NCI-H1436 treated with DMSO at 0.1 percent for 48 hours (cell line): ENCODE measurements around the gene DMTF1.
A peak's percentile ranks its signal among the peaks of the same experiment; 100 is the strongest.
"Not testable (repeated sequence)": the region's sequence is repeated elsewhere in the genome, so short reads cannot be mapped to it uniquely, and the experiment has no call there.

Source experiments
- DNase-seq: peaks from one replicate; lab custom pipeline; 2025; lab: John Stamatoyannopoulos, UW

The DMTF1 gene, protein sequence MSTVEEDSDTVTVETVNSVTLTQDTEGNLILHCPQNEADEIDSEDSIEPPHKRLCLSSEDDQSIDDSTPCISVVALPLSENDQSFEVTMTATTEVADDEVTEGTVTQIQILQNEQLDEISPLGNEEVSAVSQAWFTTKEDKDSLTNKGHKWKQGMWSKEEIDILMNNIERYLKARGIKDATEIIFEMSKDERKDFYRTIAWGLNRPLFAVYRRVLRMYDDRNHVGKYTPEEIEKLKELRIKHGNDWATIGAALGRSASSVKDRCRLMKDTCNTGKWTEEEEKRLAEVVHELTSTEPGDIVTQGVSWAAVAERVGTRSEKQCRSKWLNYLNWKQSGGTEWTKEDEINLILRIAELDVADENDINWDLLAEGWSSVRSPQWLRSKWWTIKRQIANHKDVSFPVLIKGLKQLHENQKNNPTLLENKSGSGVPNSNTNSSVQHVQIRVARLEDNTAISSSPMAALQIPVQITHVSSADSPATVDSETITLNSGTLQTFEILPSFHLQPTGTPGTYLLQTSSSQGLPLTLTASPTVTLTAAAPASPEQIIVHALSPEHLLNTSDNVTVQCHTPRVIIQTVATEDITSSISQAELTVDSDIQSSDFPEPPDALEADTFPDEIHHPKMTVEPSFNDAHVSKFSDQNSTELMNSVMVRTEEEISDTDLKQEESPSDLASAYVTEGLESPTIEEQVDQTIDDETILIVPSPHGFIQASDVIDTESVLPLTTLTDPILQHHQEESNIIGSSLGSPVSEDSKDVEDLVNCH

DNA sequence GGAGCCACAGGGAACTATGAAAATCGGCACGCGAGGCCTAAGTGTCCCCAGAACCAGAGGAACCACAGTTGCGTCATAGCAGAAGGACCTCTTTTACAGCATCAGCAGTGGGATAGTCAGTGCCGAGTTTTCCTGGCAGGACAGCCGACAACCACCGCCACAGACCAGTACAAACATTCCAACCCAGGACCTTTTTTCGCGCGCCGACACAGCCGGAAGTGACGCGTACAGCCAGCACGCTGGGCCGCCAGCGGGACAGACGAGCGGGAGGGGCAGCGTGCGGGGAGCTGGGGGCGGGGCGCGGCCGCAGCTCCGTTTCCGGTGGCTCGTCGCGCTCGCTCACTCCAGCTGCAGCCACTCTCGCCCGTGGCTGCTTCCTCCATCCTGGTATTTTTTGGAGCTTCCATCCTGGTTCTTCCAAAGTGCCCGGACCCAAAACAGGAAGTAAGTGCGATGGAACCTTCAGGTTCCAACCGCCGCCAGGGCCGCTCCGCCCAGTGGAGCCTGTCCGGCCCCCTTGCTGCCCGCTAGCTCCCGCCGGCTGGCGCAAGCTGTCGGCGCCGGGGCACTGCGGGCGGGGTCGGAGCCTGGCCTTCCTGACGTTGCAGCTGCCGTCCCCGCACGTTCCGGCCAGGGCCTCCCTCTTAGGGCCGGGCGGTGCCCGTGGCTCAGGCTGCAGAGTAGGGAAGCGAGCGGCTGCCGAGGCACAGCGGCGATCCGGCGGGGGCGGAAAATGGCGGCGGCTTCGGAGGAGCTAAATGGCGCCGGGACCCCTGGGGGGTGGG is at the start of gene DMTF1:
DMTF1 (plus strand) TSS at position 342 of the 785 bp plus-strand sequence. CDS start 12,489 bp downstream, outside the sequence.
- peak; percentile 63 for DNase-seq

DNA sequence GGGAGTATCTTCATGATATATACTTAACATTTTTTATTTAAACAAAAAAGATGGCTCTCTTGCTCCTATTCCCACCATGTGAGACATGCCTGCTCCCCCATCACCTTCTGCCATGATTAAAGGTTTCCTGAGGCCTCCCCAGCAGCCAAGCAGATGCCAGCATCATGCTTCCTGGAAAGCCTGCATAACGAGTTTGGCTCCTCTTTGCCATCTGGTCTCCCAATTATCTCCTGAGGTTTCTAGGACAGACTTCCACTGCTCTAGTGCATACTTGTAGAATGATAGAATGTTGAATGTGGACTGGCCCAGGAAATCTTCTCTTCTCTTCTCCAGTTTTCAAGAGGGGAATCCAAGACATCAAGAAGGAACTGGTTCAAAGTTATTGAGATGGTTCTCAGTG is 46.9 kb upstream of the DMTF1 start:
- DNase-seq = no peak

DNA sequence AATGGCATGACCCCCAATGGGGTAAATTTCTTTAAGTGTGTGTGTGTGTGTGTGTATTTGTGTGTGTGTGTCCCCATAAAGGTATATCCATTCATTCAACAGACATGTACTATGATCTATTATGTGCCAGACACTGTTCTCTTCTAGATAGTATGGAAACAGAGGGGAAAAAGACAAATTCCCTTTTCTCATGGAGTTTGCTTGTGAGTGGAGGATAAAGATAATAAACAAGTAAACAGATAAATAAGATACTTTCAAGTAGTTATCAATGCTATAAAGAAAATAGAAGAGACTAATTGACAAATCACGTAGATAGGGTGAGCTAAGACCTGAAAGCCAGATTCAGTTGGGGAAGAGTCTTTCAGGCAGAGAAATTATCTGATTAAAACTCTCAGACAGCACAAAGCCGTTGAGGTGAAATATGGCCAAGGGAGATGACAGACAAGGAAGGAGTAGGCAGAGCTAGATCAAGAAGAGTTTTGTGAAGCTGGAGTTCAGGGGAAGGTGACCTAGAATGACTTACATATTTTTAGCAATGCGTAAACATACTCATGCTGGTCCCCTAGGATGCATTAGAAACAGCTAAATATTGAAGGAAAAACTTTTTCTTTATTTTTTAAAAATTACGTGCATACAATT is 45.2 kb upstream of the DMTF1 start:
- no peak for DNase-seq

DNA sequence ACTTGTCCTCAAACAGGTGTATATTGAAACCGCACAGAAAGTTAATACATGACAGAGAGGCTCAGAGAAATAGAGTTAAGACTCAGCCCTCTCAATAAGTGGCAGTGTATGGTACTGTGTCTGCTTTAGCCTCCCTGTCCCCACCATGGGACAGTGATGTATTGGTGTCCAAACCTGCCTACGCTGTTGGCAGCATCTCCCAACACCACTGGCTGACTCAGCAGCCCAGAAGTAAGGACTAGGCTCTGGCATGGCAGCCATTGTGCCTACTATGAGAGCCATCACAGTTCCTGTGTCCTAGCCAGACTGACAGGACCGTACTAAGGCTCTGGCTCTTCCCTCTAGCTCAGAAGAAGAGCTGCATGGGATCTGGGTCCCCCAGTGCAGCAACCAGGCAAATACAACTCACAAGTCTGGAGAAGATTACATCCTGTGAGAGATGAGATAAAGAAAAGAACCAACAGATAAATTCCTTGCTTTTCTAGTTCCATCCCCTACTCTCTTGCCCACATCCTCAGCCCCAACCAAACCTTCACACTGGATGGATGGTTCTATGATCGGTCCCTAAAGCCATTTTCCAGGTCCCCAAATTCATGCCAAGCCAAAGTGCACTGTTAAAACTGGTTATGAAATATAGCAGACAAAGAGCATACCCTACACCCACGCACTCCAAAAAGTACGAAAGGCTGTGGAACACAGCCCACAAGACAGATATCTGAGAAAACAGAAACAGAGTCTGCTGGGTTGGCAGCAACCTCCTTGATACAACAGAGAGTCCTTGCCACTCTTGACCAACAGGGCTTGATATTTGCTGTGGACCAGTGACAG is 44.1 kb upstream of the DMTF1 start:
- no peak for DNase-seq

DNA sequence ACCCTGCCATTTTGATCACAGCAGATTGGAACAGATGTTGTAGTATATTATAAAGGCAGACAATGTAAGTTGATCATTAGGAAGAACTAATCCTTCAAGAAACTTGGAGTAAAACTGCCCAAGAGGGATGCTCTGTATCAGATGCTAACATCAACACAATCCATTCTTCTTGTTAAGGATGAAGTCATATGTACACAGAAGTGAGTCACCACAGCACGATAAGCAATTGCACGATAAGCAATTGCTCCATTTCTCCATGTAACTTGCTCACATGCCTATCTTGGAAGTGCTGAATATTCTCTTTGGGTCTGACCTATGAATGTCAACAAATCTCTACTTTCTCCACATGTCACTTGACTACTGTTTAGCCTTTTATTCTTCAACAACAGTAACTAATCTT is 41.5 kb upstream of the DMTF1 start:
- DNase-seq = no peak

DNA sequence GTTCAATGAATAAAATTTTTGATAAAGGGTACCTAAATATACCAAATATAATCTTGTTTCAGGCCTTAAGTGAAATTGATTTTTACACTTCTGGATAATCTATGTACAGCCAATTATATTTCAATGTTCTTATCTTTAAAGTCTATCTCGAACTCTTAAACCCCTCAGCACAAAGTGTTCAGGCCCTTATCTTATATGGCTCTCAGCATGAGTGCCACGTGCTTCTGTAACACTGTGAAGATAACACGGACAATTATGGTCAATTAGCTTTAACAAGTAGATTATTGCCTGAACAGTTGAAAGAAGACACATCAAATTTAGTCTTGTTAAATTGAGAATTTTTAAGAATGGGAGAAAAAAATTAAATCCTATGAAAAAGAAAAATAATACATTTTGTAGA is 40.4 kb upstream of the DMTF1 start:
- DNase-seq = no peak

DNA sequence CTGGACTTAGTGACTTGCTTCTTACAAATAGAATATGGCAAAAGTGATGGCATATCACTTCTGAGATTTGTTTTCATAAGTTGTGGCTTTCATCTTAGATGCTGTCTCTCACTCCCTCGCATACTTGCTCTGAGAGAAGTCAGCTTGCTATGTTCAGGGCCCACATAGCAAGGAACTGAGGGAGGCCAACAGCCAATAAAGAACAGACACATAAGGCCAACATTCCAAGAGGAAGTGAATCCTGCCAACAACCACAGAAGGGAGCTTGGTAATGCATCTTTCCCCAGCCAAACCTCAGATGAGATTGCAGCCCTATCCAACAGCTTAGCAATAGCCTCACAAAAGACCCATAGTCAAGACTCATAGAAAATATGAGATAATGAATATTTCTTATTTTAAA is 39.2 kb upstream of the DMTF1 start:
- no peak for DNase-seq

DNA sequence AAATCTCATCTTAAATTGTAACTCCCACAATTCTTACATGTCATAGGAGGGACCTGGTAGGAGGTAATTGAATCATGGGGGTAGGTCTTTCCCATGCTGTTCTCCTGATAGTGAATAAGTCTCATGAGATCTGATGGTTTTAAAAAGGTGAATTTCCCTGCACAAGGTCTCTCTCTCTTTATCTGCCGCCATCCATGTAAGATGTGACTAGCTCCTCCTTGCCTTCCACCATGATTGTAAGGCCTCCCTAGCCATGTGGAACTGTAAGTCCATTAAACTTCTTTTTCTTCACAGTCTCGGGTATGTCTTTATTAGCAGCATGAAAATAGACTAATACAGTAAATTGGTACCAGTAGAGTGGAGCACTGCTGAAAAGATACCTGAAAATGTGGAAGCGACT is 38.3 kb upstream of the DMTF1 start:
- DNase-seq = not testable (repeated sequence)

DNA sequence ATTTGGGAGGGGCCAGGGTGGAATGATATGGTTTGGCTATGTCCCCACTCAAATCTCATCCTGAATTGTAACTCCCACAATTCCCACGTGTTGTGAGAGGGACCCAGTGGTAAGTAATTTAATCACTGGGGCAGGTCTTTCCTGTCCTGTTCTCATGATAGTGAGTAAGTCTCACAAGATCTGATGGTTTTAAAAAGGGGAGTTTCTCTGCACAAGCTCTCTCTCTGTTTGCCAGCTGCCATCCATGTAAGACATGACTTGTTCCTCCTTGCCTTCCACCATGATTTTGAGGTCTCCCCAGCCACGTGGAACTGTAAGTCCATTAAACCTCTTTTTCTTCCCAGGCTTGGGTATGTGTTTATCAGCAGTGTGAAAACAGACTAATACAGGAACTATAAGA is 36.5 kb upstream of the DMTF1 start:
- not testable (repeated sequence) for DNase-seq

DNA sequence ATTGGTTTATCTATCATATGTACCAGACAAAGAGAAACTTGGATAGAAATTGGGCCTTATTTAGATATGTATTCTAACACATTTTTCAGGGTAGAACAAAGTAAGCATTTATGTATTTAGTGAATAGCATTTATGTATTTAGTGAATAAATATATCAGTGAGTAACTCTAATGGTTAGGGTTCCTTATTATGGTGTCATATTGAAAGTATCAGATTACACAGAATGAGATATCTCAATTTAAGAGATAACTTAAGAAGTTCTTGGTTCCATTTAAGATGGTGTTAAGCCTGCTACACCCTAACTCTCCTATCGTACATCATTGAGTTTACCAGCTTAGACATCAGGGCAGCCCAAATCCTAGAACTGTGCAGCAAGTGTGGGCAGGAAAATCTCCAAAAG is 35.9 kb upstream of the DMTF1 start:
- DNase-seq = no peak

DNA sequence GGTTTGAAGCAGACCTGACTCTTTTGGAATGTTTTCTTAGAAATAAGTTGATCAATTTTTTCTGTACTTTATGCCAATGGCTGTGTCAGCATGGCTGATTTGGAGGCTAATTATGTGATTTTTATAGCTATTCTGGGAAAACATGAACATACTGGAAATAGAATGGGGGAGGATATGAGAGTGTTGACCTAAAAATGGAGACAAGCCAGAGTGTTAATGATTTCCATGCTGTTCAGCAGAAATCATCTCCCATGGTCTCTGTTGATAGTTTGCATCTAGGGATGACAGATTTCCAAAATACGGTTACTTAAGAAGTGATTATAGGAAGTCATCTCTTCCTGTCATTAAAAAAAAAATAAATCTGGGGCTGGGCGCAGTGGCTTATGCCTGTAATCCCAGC is 32.7 kb upstream of the DMTF1 start:
- no peak for DNase-seq

DNA sequence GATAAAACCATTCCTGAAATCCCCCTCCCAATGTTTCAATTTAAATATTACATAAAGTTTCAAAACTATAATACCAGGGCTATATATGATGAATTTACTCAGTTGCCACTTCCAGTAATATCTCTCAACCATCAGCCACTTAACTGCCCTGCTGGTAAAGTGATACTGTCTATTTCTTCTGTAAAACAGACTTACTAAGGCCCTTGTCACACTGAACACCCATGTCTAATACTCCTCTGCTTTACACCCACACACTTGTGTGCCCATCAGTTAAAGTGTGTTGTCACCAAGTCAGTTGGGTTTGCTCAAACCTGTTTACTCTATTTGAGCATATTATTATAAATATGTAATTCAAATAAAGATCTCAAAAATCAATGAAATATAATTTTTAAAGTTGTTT is 29.1 kb upstream of the DMTF1 start:
- DNase-seq = no peak

DNA sequence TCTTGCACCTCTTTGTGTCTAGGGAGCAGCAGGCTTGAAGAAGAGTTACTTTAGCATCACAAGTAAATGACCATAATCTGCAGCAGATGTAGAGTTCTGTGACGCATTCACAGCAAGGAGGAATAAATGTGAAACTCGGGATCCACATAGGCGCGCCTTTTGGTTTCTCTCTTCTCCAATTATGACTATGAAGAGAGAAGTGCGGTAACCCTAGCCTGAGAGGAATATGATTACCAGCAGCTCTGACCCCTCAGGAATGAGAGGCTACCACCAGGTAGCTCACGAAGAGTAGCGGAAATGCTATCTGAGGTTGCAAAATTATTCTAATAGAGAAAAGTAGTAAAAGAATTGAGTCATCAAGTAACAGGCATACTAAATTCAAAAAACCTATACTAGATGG is 25.2 kb upstream of the DMTF1 start:
- DNase-seq = no peak

DNA sequence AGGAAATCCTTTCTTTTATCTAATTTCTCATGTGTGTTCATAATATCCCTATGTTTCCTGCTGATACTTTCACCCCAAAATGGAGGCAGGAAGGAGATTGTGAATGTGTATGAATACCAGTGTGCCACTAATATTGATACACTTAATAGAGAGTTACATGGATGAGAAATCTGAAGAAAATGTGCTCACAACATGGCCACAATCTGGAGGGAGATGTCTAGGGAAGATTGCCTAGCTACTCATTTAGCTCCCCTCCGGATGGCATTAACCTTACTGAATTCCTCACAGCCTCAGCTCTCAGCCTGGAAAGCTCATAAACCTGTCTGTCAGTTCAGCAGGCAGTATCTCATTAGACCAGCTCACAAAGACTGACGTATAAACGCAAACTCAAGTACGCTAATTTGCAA is 23.4 kb upstream of the DMTF1 start:
- DNase-seq = no peak

DNA sequence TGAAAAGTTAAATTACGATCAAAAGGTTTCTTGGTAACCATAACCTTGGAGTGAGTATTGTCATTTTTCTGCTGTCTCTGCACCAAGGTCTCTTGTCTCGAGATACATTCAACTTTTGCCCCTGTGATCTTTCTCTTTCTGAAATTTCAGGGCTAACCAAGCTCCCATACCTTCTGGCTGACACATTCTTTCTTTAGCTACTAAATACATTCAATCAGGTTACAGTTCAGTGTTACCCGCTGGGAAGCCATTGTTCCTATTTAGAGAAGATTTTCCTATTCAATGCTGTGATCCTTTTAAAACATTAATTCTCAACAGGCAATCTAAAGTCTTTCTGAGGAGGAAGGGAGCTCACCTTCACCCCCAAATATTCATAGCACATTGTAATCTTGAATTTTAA is 22.9 kb upstream of the DMTF1 start:
- DNase-seq = no peak

DNA sequence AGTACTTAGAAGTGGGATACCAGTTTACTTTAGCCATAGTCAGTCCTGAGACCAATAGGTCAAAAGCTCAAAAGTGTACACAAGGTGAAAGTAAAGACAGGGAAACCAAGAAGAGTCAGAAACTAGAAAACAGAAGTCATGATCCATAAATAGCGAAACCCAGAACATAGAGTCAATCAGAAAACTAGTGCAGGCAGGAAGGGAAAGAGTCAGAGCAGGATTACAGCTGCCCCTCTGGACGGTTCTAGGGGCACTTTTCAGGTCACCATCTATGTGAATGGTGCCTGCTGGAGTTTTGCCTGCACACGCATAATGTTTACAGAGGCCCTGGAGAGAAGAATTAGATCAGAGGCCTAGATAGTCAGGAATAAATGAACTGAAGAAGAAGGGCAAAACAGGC is 22.4 kb upstream of the DMTF1 start:
- DNase-seq = no peak

DNA sequence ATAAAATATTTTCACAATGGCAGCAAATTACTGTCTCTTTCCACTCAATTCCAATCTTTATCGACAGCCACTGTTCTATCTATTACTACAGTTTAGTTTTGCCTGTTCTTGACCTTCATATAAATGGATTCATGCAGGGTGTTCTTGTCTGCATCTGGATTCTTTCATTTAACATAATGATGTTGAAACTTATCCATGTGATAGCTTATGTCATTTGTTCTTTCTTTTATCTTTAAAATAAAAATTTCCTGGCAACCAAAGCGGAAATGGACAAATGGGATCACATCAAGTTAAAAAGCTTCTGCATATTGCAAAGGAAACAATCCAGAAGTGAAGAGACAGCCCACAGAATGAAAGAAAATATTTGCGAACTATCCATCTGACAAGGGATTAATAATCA is 20.5 kb upstream of the DMTF1 start:
- no peak for DNase-seq

DNA sequence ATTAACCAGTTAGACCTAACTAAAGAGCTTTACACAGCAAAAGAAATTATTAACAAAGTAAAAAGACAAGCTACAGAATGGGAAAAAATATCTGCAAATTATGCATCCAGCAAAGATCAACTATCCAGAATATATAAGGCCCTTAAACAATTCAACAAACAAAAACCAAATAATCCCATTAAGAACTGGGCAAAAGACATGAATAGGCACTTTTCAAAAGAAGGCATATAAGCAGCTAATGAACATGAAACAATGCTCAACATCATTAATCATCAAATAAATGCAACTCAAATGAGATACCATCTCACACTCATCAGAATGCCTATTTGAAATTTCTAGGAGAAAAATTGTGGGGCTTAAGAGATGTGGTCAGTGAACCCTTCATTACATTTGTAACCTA is 15.0 kb upstream of the DMTF1 start:
- DNase-seq = no peak

DNA sequence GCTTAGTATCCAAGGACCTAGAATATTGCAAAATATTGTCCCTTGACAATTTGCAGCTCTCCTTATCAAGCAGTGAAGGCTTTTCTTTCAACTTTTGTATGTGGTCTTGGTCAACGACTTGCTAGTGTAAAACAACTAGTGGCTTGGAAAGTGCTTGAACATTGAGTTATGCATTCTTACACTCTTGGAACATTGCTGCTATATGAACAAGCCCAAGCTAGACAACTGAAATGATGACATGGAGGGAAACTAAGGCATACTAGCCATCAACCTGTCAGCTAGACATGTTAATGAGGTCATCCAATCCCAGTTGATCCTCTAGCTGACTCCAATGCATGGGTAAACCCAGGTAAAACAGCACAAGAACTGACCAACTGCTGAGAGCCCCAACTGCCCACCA is 12.7 kb upstream of the DMTF1 start:
- no peak for DNase-seq

DNA sequence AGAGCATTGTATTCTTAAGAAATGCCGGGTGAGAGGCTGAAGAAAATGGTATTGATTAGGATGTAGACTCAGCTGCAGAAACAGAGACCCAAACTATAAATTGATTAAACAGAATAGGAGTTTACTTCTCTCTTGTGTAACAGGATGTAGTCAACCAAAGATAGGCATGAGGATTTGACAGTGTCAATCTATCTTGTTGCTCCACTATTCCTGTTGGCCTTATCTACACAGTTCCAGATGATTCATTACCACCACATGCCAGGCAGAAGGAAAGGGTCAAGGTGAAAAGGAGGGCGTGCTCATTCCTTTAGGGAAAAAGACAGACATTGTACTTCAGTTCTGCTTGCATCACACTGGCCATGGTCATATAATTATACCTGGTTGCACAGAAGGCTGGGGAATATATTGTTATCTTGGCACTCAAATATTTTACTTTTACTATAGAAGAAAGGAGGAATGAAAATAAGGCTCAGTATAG is 11.9 kb upstream of the DMTF1 start:
- DNase-seq = no peak

DNA sequence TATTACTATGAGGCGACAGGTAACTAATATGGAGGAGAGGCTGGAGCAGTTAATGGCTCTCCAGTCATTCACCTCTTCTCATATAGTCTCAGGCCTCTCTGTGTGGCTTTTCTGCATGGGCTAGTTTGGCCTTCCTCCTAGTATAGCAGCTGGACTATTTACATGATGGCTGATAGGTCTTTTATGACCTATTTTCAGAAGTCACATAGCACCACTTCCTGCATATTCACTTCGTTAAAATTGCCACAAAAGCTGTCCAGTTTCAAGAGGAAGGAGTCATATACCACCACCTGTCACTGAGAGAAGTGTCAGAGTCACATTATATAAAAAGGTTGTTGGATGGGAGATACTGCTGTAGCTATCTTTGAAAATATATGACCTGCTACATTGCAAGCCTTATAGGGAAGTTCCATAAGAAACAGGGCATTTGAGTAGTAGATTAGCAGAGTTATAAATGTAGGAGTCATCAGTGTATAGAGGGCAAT is 8.0 kb upstream of the DMTF1 start:
- DNase-seq = no peak
